Hematopoietic multipotent progenitor cell treated with erythropoietin and hydrocortisone succinate and interleukin-3 and kit ligand, for 15 days (in vitro differentiated cells): Measurements from ENCODE around the gene GPN2.

Experiments used
- DNase-seq: peaks from one replicate; pipeline ENCODE4 v3.0.0-alpha.2; 2015; ENCODE audit warnings: low spot score

Gene GPN2

GRCh38 chr1:26889551-26890466 lies at the start of gene GPN2:
Gene GPN2, minus strand, starts transcription at chr1:26890283. Its CDS starts 187 bp downstream, at chr1:26890096.
- peak; percentile 87 for DNase-seq

GRCh38 chr1:26938659-26939025 lies 48.6 kb upstream of the GPN2 start:
- DNase-seq, result no peak

- DNase-seq, result no peak
These were observed 48.0 kb upstream of the GPN2 start for GRCh38 chr1:26938004-26938658.

GRCh38 chr1:26936823-26937222 lies 46.7 kb upstream of the GPN2 start:
- no peak for DNase-seq

GRCh38 chr1:26932531-26932930 lies 42.4 kb upstream of the GPN2 start:
- DNase-seq, result no peak

GRCh38 chr1:26923711-26924110 lies 33.6 kb upstream of the GPN2 start:
- DNase-seq, result no peak

GRCh38 chr1:26922901-26923300 lies 32.8 kb upstream of the GPN2 start:
- no peak for DNase-seq

- DNase-seq, result no peak
These were observed 32.3 kb upstream of the GPN2 start for GRCh38 chr1:26922431-26922729.

- DNase-seq, result peak; percentile 97
These were observed 31.7 kb upstream of the GPN2 start, which contains the start of gene NUDC for GRCh38 chr1:26921540-26922430. Gene NUDC, plus strand, starts transcription at chr1:26921743. Its CDS starts 106 bp downstream, at chr1:26921849.

- no peak for DNase-seq
These were observed 31.1 kb upstream of the GPN2 start for GRCh38 chr1:26921126-26921539.

GRCh38 chr1:26915204-26915842 lies 25.2 kb upstream of the GPN2 start:
- DNase-seq, result no peak

- DNase-seq, result peak; percentile 21
These were observed 23.9 kb upstream of the GPN2 start, which contains the start of gene NR0B2 for GRCh38 chr1:26913754-26914619. Gene NR0B2, minus strand, starts transcription at chr1:26913975. Its CDS starts 35 bp downstream, at chr1:26913940.

- DNase-seq, result no peak
These were observed 23.3 kb upstream of the GPN2 start for GRCh38 chr1:26913389-26913753.

- DNase-seq, result no peak
These were observed 22.0 kb upstream of the GPN2 start for GRCh38 chr1:26912147-26912490.

GRCh38 chr1:26911399-26912146 lies 21.5 kb upstream of the GPN2 start:
- no peak for DNase-seq

- DNase-seq, result no peak
These were observed 20.5 kb upstream of the GPN2 start for GRCh38 chr1:26910343-26911160.

- no peak for DNase-seq
These were observed 19.9 kb upstream of the GPN2 start for GRCh38 chr1:26909951-26910342.

GRCh38 chr1:26907071-26907917 lies 17.2 kb upstream of the GPN2 start:
- DNase-seq, result no peak
